GM19468 (cell line): ENCODE data around the gene CALY.

Experiments used
- ATAC-seq: cut with Tn5 transposase; IDR thresholded peaks from one replicate; pipeline ENCODE4 v1.9.1; 2021; ENCODE audit warnings: mild to moderate bottlenecking, moderate library complexity, moderate number of reproducible peaks; ENCODE audit not compliant: unreplicated experiment; ENCODE audit errors: extremely low read depth

The CALY gene

DNA sequence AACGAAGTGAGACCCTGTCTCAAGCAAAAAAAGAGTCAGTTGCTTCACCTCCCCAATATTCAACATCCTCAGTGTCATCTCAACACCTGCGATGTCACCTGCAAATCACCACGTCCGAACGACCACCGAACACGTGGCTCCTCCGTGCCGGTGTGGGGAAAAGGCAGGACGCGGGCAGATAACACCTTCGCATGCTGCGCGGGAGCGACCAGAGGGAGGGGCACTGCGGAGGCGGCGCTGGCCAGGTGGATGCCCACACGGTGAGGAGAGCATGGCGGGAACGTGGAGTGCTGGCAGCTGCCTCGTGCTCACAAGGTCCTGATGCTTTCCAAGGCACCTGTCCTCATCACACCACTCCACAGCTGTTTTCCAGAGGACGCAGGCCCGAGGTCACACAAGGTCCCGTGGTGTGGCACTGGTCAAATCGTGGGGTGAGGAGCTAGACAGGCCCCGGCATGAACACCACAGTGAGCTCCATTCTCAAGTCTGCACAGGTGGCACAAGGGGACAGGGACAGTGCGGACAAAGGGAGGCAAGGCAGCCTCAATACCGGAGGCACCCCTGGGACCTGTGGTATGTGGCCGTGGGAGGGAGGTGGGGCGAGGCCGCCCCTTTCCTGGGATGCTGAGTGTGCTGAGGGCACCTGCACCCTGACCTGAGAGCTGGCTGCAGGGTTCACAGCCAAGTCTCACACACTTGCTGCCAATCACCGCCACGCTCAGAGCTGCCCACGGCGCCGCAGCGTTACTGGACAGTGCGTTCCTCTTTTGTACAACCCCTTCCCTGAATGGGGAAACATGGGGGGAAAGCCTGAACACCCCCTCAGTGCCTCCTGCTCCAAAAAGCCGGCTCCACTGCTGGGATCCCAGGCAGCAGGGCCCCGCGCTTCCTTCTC lies 41.0 kb downstream of the CALY start:
- ATAC-seq = no peak

DNA sequence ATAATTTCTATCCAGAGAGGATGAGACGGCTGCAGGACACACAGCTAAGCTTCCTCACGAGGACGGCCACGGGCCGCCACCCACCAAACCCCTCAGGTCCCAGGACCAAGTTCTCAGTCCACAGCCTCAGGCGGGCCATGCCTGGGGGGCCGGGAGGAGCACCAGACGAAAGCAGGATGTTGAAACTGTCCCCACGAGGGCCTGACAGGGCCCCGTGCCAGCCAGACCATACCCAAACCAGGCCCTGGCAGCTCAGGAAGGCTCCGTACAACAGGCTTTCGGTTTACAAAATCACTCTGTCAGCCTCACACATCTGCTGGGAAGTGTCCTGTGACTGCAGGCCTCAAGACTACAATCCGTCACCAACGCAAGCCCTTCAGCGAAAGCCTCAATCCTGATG lies 42.5 kb downstream of the CALY start:
- no peak for ATAC-seq

DNA sequence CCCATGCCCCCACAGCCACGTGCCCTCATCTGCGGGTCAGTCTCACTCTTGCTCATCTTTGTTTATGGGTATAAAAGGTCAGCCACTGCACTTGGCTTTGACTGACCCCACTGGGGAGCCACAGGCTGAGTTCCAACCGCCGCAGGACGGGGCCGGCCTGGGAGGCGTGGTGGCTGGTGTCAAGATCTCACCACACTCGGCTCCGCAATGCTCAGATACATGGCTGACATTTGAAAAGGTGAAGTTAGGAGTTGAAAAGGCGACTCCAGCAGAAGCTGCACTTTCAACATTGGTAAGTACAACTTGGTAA lies 42.9 kb downstream of the CALY start:
- ATAC-seq = no peak

DNA sequence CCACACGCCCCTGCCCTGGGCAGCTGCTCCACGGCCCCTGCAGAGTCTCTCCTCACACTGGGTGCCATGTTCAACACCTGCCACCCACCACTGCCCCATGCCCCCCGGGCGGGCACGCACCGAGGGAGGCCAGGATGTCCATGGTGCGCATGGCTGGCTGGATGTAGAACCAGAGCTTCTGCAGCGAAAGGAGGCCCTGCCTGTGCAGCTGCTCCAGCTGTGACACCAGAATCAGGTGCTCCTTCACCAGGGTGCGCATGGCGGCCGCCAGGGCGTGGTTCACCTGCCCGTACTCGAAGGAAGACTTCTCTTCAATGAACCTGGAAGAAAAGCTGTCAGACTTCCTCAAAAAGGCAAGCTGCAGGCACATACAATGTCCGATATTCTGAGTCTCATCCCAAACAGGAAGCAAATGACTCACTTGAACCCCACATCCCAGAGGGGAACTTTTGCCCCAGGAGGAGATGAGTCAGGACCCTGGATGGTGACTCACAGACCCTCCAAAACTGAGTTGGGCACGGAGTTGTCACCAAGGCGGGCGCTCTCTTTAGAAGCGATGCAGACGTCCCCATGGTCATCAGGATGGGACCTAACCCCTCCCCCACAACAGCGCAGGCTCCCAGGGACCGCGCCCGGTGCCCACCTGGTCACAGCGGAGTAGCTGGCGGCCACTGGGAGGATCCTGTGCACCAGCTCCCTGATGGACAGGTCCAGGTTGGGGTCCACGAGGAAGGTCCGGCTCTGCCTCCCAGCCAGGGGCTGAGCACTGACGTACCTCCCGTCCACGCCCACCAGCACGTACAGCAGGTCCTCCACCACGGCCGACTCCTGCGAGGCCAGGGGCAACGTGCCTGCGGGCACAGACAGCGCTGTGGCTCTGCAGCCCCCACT lies 43.5 kb downstream of the CALY start:
- no peak for ATAC-seq

DNA sequence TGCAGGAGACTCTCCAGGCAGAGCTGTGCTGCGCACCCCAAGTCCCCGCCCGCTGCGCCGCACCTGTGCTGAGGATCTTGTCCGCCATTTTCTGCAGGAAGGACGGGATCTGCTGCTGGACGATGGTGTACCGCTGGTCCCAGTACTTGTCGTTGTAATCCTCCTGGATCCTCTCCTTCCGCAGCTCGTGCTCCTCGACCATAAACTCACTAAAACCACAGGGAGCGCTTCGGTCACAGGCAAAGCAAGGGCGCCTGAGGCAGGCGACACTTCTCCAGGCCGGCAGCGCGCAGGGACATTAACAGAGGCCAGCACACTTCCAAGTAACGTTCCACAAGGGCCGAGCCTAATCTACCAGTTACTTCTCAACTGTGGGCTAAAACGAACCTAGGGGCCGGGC lies 46.9 kb downstream of the CALY start:
- ATAC-seq = no peak

DNA sequence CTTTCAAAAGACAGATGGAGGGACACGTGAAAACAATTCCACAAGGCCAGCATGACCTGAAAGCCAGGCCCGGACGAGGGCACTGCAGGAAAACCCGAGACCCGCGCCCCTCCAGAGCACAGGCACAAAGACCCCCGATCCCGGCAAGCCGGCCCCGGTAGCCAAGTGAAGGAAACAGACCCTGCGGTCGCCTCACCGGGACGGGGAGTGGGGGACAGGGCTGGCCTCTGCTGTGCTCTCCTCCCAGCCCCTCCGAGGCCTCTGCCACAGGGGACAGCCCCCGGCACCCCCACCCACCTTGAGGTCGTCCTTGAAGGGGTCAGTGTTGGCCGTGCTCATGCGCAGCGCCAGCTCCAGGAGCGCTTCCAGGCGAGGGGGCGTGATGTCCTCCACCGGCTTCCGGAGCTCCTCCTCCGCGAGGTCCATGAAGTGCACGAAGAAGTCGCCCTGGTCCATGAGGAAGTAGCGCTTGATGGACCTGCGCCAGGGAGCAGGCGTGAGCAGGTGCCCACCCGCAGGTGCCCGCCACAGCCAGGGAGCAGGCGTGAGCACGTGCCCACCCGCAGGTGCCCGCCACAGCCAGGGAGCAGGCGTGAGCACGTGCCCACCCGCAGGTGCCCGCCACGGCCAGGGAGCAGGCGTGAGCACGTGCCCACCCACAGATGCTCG lies 48.7 kb downstream of the CALY start:
- no peak for ATAC-seq

DNA sequence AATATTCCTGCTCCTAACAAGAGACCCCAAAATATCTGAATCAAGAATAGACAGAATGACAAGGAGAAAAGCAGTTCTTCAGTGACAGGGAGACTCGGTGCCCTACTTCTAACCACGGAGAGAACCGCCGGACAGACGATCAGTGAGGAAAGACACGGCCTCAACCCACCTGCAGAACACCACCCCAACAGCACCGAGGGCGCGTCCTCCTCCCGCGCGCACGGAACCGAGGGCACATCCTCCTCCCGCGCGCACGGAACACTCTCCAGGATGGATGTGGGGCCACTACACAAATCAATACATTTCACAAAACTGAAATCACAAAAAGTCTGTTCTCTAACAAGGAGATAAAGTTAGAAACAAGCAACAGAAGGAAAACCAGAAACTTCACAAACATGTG lies 50.3 kb downstream of the CALY start:
- ATAC-seq = no peak

DNA sequence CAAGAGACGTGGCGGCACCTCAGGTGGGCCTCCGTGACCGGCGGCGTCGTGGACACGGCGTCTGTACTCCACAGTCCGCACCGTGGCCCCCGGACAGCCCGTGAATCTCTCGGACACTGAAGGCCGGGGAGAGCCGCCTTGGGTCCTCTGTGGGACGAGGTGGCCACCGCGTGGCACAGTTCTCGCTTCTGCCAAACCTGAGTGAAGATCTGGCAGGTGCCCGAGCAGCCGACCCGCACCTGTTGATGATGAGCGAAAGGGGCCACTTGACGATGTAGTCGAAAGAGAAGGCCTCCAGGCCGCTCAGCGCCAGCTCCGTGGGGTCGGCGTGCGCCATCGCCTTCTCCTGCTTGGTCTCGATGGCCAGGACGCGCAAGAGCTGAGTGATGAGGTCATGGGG lies 51.5 kb downstream of the CALY start:
- no peak for ATAC-seq

DNA sequence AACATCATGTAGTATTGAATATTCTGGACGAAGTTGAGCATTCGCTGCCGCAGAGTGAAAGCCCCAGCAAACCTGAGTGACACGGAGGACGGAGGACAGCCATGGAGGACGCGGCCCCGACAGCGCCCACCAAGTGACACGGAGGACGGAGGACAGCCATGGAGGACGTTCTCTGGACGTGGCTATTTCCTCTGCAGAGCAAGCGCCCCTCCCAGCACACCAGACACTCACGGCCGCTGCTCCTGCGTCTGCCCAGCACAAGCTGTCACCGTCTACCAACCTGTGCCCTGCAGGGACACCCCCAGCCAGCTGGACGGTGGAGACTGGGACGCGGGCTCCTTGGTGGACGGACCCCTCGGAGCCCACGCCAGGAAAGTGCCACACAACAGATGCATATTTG lies 52.8 kb downstream of the CALY start:
- ATAC-seq = no peak

DNA sequence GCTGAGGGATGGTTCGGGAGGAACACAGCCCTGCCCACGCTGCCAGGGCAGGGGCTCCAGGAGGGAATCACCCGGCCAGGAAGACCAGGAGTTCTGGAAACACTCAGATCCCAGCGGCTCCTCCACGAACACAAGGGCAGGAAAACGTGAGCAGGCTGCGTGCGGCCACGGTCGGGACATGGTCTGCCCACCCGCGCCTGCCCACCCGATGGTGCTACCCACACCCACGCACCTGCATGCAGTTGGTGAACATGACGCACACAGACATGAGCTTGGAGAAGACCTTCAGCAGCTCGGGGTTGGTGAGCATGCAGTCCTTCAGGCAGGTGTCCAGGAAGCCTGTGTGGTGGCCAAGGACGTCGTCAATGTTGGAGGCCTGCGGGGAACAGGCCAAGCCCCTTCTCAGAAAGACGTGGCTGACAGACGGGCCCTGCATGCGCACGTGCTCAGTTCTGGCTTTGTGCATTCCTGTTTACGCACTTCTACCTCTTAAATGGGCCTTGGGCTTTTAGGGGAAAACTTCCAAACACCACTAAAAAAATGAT lies 53.8 kb downstream of the CALY start:
- ATAC-seq = no peak

DNA sequence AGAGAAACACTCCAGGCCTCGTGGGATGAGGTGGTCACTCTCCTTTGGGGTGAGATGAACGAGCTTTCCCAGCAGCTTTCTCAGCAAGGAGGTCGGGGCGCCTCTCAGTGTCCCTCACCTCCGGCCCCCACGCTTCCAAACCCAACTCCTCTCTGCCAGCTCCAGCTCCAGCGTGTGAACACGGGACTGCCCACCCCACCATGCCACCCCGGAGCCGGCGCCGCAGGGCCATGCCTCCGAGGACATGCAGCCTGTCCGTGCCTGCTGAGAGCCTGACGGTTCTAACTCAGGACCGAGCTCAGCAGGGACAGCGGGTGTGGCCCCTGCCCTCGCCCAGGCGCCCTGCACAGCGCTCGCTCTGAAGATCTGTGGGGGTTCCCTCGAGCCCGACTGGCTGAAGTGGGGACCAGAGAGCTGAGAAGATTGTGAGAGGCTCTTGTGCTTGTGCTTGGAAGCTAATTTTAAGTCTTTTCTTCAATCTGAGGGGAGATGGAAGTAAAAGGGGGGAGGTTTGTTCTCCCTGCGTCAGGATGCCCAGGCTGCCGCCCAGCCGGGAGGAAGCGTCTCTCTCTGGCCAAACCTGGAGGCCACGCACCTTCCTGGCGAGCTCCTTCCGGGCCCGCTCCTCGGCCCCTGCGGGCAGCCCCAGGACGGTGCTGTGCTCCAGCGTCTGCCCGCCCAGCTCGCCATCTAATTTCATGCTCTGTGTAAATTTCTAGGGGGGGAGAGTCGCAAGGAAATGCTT lies 54.9 kb downstream of the CALY start:
- ATAC-seq = no peak

DNA sequence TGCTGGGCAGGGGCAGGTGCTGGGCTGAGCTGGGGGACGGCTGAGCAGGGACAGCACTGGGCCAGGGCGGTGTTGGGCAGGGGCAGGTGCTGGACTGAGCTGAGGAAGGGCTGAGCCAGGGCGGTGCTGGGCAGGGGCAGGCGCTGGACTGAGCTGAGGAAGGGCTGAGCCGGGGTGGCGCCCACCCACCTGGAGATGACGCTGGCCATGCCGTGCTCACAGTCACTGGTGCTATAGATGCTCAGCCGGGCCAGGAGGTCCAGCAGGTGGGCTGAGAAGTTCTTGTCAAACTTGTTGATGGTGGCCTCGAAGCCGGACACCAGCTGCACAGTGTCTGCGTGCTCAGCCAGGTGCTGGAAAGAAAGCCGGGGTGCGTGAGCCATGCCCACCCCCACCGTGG lies 55.6 kb downstream of the CALY start:
- ATAC-seq = no peak

DNA sequence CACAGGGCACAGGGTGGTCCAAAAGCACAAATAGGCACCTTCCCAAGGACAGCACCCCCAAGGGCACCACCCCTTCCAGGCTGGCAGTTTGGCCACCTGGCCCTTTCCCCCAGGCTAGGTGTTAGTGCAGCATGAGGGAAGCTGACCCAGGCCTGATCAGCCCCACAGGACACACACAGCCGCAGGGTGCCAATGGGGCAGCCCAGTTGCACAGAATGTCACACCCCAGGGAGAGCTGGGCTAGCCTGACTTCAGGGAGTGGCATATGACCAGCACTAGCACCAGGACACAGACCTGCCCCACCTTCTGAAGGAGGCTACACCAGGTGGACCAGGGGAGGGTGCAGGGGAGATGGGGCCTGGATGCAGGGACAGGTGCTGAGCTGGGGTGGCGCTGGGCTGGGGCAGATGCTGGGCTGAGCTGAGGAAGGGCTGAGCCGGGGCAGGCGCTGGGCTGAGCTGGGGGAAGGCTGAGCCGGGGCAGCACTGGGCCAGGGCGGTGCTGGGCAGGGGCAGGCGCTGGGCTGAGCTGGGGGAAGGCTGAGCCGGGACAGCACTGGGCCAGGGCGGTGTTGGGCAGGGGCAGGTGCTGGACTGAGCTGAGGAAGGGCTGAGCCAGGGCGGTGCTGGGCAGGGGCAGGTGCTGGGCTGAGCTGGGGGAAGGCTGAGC lies 56.2 kb downstream of the CALY start:
- no peak for ATAC-seq

DNA sequence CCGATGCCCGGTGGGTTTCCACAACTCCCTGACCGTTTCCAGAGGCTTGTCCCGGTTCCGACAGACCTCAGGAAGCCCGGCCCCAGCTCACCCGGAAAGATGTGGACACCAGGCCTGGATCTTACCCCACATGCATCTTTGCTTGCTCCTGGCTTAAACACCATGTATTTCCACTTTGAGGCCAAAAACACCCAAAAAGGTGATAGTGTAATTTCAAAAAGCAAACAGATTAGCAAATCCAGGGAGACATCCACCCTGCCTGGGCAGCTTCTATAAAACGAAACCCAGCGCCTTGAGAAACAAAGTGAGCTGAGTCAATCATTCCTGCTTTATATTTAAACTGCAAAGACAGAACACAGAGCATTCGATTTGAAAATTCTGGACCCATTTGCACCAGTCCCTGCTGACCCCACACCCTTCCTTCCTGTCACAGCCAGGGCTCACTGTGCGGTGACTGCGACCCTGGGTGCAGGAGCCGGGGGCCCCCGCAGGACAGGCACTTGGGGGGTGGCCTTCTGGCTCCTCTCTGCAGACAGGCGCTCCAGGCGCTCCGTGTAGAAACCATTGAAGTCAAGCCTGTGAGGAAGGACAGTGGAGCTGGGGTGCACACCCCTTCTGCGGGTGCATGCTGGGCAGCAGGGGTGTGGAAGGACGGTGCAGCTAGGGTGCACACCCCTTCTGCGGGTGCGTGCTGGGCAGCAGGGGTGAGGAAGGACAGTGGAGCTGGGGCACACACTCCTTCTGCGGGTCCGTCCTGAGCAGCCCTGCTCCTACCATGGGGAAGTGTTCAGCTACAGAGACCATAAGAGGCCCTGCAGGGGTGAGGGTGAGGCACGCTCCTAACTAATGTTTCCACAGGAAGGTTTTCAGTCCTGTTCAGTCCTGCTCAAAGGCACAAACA lies 57.1 kb downstream of the CALY start:
- no peak for ATAC-seq

DNA sequence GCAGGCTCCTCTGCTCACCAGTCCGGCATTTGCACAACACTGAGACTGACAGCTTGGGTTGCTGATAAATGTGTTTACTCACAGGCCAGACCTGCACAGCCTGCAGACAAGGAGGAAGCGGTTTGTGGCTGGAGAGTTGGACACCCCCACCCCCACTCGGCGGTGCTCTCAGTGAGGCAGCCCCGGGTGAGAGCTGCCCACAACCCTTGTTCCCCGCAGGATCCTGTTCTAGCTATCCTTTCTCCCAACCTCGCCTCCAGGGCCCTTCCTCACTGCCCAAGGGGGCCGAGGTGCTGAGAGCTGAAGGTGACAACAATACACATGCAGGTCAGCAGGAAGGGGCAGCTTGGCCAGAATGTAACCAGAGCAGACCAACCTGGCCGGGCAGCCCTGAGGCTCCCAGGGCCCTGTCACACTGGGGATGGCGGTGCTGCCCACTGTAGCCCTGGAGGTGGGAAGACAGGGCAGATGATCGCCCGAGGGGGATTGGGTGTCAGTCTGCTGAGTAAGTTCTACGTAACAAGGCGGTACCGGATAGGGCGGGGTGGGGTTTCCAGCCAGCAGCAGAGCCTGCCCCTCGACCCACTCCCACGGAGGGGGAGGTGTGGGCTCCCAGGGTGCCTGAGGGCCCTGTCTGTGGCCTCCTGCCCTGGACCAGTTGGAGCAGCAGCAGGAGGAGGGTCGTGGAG lies 58.0 kb downstream of the CALY start:
- no peak for ATAC-seq

DNA sequence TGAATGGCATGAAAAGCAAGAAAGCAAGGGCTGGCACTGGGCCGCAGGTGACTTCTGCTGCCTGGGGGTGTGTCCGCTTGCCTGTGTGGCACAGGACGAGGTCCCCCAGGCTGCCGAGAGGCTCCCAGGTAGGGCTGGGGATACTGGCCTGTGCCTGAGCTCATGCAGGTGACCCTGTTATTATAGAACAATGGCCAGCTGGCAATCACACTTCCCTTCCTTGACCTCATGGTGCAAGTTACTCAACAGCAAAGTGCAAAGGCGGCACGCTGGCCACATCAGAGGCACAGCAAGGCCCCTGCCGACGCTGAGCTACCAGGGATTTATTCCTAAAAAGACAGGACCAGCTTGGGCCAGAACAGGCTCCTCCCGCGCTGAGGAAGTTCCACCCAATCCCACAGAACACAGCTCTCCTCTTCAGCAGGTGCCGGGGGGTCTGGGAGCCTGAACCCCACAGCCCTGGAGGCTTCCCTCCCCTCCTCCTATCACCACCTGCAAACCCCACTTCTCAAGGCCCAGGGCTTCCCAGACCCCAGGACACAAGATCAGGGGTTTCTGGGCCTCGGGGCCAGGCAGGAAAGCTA lies 58.6 kb downstream of the CALY start:
- no peak for ATAC-seq

DNA sequence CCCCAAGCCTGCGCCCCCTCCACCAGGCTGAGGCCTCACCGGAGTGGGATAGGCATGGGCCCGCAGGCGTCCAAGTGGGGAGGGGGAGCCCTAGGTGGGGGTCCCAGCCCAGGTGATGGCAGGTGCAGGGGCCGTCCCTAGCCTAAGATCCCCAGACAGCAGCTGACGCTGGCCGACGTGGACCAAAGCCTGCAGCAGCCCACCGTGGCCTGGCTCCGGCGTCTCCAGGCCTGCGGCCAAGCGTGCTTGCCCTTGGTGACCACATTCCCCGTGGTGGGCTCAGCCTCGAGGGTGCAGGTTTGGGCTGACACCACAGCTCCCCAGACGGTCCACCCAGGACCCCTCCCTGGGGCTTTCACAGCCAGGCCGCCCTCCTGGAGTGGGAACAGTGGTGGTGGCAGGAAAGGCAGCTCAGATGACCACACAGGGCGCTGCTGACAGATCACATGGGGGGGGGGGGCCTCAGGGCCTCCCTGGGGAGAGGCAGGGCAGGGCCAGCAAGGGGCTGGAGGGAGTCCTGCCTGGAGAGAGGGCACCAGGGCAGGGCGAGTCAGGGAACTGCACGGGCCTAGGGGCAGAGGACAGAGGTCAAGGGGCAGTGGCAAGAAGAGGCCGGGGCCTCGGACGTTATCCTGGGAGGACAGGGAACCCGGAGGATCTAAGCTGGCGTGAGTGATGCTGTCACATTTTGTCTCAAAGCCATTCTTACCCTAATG lies 59.3 kb downstream of the CALY start:
- no peak for ATAC-seq
